HAP-1 (cell line): Measurements from ENCODE around the gene CAMKMT.

Experiments used
- DNase-seq, 2 experiments: peaks; one replicate each; pipeline ENCODE4 v3.0.0-alpha.2; 2016 to 2020; ENCODE audit warnings: low spot score in 2 of 2
- H3K27me3 ChIP-seq: fragments of 250-450 bp; sonication (Bioruptor Pico); 2 replicates; pipeline ENCODE4 v1.5.1; 2020; ENCODE audit warnings: low read depth, mild to moderate bottlenecking, moderate library complexity
- H3K36me3 ChIP-seq: fragments of 250-450 bp; sonication (Bioruptor Pico); replicated peaks from 2 replicates; pipeline ENCODE4 v1.5.1; 2020; ENCODE audit warnings: mild to moderate bottlenecking
- H3K4me1 ChIP-seq: fragments of 250-450 bp; sonication (Bioruptor Pico); 2 replicates; pipeline ENCODE4 v1.5.1; 2020; ENCODE audit warnings: mild to moderate bottlenecking
- H3K4me3 ChIP-seq: fragments of 250-450 bp; sonication (Bioruptor Pico); 2 replicates; pipeline ENCODE4 v1.5.1; 2020; ENCODE audit warnings: mild to moderate bottlenecking, moderate library complexity
- H3K9me3 ChIP-seq: fragments of 250-450 bp; sonication (Bioruptor Pico); 2 replicates; pipeline ENCODE4 v1.5.1; 2020; ENCODE audit warnings: mild to moderate bottlenecking, moderate library complexity
- in situ Hi-C: fragments of 300-500 bp; cut with MboI; formaldehyde crosslinking; loops from 3 replicates; pipeline ENCODE4 v1.14.3; 2020; ENCODE audit warnings: low sequenced_read_pairs, inconsistent platforms, mixed read lengths

The CAMKMT gene

DNA sequence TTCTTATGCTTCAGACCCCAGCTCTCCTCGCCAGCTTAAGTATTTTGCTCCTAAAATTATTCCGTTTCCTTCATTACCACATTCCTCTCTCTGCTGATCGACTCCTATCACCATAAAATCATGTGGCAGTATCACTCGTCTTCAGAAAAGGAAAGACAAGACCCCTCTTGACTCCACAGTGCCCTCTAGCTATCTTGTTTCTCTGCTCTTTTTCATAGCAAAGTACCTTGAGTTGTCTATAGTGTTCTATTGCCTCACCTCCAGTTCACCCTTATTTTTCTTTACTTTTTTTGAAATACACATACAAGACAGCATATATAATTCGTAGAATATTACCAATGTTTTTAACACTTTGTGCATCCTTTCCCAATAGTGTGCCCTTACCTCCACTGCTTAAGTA lies 306.6 kb downstream of the CAMKMT start:
- H3K4me1 ChIP-seq = peaks cover 9% of the 10 kb centered on the region
- no peak overlapping the region for H3K4me3 ChIP-seq
- H3K9me3 ChIP-seq = no peaks in the 10 kb centered on the region
- no peaks in the 10 kb centered on the region for H3K36me3 ChIP-seq
- peak; percentile 36 to 45 for DNase-seq
- H3K27me3 ChIP-seq = no peaks in the 10 kb centered on the region
- in situ Hi-C loops = no loop called here

- in situ Hi-C loops = no loop called here
- Histone ChIP-seq H3K9me3 (no peaks in the 10 kb centered on the region), H3K27me3 (no peaks in the 10 kb centered on the region; the same call in 1 of the 2 replicates), H3K36me3 (no peaks in the 10 kb centered on the region), H3K4me3 (no peak overlapping the region), H3K4me1 (peaks cover 4% of the 10 kb centered on the region; the same call in 1 of the 2 replicates)
- DNase-seq = no peak
Observed at GRCh38 chr2:44671276-44671675, 309.5 kb downstream of the CAMKMT start.

DNA sequence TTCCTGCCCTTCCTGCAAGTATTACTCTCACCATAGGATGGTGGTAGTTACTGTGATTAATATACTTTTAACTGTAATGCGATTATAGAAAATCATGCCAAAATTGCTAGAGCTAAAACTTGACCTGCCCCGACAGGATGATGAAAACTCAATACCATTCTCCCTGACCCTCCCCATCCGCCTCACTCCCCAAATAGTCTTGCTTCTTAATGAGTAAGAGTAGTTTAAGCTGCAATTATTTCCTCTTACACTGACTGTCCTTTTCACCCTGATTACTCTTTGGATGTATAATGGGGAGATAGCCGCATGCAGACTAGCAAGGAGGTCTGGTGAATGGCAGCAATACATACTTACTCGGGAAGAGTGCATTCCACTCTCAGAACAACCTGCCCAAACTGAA lies 310.2 kb downstream of the CAMKMT start:
- Histone ChIP-seq H3K4me3 (no peak overlapping the region), H3K4me1 (peaks cover 4% of the 10 kb centered on the region; the same call in 1 of the 2 replicates), H3K9me3 (no peaks in the 10 kb centered on the region), H3K27me3 (no peaks in the 10 kb centered on the region; the same call in 1 of the 2 replicates), H3K36me3 (no peaks in the 10 kb centered on the region)
- in situ Hi-C loops = no loop called here
- no peak for DNase-seq

DNA sequence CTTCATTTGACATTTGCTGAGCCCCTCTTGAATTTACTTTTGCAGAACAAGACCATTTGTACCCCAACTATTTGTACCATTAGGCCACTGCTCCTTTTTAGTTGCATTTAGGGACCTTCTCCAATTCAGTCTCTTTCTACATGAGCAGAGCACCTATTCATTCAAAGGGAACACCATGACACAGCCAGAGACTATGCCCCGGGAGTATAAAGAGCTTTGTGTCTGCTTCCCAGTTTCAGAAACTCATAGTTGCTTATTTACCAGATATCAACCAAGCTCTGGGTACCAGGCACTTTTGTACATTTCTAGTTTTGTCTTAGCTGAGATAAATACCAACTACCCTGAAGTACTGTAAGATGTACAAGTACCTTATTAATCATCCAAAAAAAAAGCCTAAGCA lies 310.7 kb downstream of the CAMKMT start:
- Histone ChIP-seq H3K9me3 (no peaks in the 10 kb centered on the region), H3K4me1 (peaks cover 4% of the 10 kb centered on the region; the same call in 1 of the 2 replicates), H3K36me3 (no peaks in the 10 kb centered on the region), H3K4me3 (no peak overlapping the region), H3K27me3 (no peaks in the 10 kb centered on the region; the same call in 1 of the 2 replicates)
- no peak for DNase-seq
- in situ Hi-C loops = no loop called here

- Histone ChIP-seq H3K27me3 (no peaks in the 10 kb centered on the region; the same call in 1 of the 2 replicates), H3K4me1 (peaks cover 4% of the 10 kb centered on the region; the same call in 1 of the 2 replicates), H3K9me3 (no peaks in the 10 kb centered on the region), H3K36me3 (no peaks in the 10 kb centered on the region), H3K4me3 (no peak overlapping the region)
- DNase-seq = no peak
- in situ Hi-C loops = no loop called here
Observed at GRCh38 chr2:44674473-44675284, 312.9 kb downstream of the CAMKMT start.

GRCh38 chr2:44676379-44676778 lies 314.6 kb downstream of the CAMKMT start:
- no peak overlapping the region for H3K4me3 ChIP-seq
- no peaks in the 10 kb centered on the region; the same call in 1 of the 2 replicates for H3K27me3 ChIP-seq
- in situ Hi-C loops = no loop called here
- DNase-seq = no peak
- H3K9me3 ChIP-seq = no peaks in the 10 kb centered on the region
- peaks cover 12% of the 10 kb centered on the region for H3K4me1 ChIP-seq
- H3K36me3 ChIP-seq = no peaks in the 10 kb centered on the region

DNA sequence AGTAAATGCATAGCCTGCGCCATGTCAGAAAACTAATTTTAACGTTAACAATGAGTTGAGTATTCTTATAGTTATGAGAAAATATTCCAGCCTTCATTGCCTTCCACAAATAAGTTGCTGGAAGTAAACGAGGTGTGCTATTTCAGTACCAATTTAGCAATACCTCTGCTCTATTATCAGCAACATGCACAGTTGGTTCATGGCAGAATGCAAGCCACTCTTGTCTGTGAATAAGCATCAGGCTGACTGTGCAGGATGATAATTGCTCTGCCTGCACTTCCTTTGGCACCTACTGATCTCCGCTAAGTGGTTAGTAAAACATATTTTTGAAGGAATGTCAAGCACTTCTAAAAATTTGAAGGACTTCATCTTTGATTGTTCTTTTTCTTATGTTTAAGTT lies 317.8 kb downstream of the CAMKMT start:
- in situ Hi-C loops = no loop called here
- H3K36me3 ChIP-seq = no peaks in the 10 kb centered on the region
- no peak overlapping the region for H3K4me3 ChIP-seq
- DNase-seq = no peak
- H3K27me3 ChIP-seq = no peaks in the 10 kb centered on the region
- H3K4me1 ChIP-seq = peaks cover 13% of the 10 kb centered on the region
- H3K9me3 ChIP-seq = no peaks in the 10 kb centered on the region

- H3K27me3 ChIP-seq = no peaks in the 10 kb centered on the region
- no peak overlapping the region for H3K4me3 ChIP-seq
- in situ Hi-C loops = no loop called here
- no peak for DNase-seq
- H3K36me3 ChIP-seq = no peaks in the 10 kb centered on the region
- peaks cover 12% of the 10 kb centered on the region for H3K4me1 ChIP-seq
- no peaks in the 10 kb centered on the region for H3K9me3 ChIP-seq
Observed at GRCh38 chr2:44679990-44680389, 318.2 kb downstream of the CAMKMT start.

DNA sequence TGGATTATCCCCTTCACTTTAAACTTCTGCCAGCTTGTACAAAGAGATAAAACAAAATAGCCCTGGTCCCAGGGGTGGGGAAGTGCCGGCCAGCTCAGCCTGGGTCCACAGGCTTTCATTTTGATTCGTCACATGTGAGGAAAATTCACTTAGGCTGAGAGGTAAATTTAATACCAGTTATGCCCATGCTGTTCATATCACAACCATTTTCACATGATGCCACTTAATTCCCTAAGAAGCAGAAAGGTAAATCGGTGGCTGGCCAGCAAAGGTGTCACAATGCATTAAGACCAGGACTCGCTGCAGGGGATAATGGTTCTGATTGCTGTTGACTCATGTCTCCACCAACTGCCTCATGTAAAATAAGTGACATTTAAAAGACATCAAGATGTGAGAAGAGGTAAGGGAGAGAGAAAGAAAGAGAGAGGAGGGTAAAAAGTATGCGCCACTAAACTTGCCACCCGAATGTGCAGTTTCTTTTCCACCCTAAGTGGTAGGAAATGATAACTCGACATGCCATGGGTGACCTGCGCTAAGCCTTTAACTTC lies 318.8 kb downstream of the CAMKMT start:
- no peak overlapping the region for H3K4me3 ChIP-seq
- H3K27me3 ChIP-seq = no peaks in the 10 kb centered on the region
- H3K36me3 ChIP-seq = no peaks in the 10 kb centered on the region
- in situ Hi-C loops = no loop called here
- H3K9me3 ChIP-seq = no peaks in the 10 kb centered on the region
- H3K4me1 ChIP-seq = peaks cover 12% of the 10 kb centered on the region
- DNase-seq = no peak

GRCh38 chr2:44680983-44681531 lies 319.3 kb downstream of the CAMKMT start:
- no peak overlapping the region for H3K4me3 ChIP-seq
- no peaks in the 10 kb centered on the region for H3K27me3 ChIP-seq
- H3K9me3 ChIP-seq = no peaks in the 10 kb centered on the region
- no peaks in the 10 kb centered on the region for H3K36me3 ChIP-seq
- DNase-seq = peak; percentile 63 to 83
- peaks cover 12% of the 10 kb centered on the region for H3K4me1 ChIP-seq
- in situ Hi-C loops = no loop called here

DNA sequence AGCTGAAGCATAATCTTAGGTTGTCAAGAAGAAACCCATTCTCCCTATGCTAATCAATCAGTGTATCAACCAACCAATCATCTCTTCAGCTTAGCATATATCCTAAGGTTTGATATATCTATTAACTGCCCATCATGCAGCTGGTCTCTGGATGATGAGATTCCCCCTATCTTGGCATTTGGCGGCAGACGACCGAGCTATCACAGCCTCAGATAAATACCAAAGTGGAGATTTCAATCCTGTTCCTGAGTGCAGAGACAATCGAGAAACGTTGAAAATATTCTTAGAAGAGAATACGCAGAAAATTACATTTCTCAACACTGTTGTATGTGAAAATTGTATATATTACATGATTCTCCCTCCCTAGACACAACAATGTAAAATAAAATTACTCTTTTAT lies 320.7 kb downstream of the CAMKMT start:
- no peak overlapping the region for H3K4me3 ChIP-seq
- peaks cover 12% of the 10 kb centered on the region for H3K4me1 ChIP-seq
- H3K36me3 ChIP-seq = no peaks in the 10 kb centered on the region
- H3K9me3 ChIP-seq = no peaks in the 10 kb centered on the region
- DNase-seq = no peak
- in situ Hi-C loops = no loop called here
- no peaks in the 10 kb centered on the region for H3K27me3 ChIP-seq

- no peaks in the 10 kb centered on the region for H3K27me3 ChIP-seq
- H3K9me3 ChIP-seq = no peaks in the 10 kb centered on the region
- H3K4me3 ChIP-seq = no peak overlapping the region
- no peak for DNase-seq
- H3K4me1 ChIP-seq = peaks cover 12% of the 10 kb centered on the region
- in situ Hi-C loops = no loop called here
- no peaks in the 10 kb centered on the region for H3K36me3 ChIP-seq
Observed at GRCh38 chr2:44684559-44684958, 322.8 kb downstream of the CAMKMT start.

DNA sequence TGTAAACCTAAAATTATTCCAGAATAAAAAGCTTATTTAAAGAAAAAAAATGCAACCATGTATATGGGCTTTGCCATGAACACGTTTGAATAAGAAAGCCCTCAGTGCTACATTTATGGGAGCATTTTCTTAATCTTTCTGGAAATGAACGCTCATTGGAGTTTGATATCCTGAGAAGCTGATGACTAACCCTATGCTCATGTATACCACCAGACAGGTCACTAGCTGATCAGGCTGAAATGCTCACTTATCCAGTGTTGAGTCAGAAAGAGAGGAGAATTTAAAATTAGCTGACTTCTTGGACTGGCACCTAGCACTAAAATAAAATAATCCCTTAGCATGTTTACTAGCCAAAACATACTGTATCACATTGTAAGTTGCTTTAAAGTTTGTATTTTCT lies 324.8 kb downstream of the CAMKMT start:
- no peaks in the 10 kb centered on the region for H3K36me3 ChIP-seq
- H3K4me3 ChIP-seq = no peak overlapping the region
- no peaks in the 10 kb centered on the region for H3K9me3 ChIP-seq
- in situ Hi-C loops = no loop called here
- H3K27me3 ChIP-seq = no peaks in the 10 kb centered on the region
- peaks cover 2% of the 10 kb centered on the region; the same call in 1 of the 2 replicates for H3K4me1 ChIP-seq
- no peak for DNase-seq
